HG03108 (cell line): Measurements from ENCODE around the gene PHLDA2.

Experiments used
- ATAC-seq: cut with Tn5 transposase; IDR thresholded peaks from one replicate; pipeline ENCODE4 v1.9.1; 2021; ENCODE audit warnings: moderate library complexity; ENCODE audit not compliant: unreplicated experiment

PHLDA2 gene

GRCh38 chr11:2929950-2930703 lies 907 bp upstream of the PHLDA2 start:
- peak; percentile 27 for ATAC-seq

DNA sequence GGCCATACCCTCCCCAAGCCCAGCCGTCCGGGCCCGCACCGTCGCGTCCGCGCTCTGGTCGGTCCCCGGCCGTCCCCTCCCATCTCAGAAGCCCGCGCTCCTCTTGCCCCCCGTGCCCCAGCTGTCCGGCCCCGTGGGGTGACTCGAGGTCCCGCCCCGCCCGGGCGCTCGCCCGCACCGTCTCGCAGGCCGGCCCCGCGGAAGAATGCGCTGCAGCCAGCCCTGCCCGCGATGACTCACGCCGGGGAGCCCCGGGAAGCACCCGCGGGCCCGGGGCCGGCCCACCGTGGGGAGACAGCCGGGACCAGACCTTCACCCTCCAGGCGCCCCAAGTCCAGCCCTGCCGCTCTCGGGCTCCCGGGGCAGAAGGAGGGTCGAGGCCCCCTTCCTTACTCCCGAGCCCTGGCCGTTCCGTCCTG lies 320 bp upstream of the PHLDA2 start:
- no peak for ATAC-seq

GRCh38 chr11:2927851-2928604 lies 1.2 kb downstream of the PHLDA2 start:
- no peak for ATAC-seq

DNA sequence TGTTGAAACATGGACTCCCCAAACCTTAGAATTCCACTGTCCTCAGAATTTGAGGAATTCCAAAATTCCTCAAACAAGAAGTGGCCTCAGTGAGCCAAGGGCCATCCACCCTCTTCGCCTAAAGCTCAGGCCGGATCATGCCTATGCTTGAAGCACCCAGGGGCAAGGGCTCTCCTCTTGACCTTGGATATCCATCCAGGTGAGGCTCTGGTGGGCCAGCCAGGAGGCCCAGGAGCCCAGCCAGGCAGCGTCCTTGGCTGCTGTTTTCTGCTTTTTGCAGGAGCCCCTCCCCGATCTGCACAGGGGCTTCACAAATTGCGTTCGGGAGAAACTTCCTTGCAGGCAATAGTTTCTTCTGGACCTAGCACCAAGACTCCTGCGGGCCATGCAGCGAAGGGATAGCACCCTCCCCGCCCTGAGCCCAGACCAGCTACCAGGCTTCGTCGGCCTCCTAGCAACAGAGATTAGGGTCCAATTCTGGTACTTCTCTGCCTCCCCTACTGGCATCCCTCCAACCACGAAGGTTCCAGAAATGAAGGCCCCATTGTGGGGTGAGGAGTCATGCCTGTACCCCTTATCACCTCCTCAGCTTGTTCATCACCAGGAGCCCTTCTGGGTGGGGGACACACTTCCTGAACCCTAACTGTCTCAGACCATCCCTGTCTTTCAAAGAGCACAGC lies 2.0 kb downstream of the PHLDA2 start:
- no peak for ATAC-seq

- ATAC-seq = no peak
These were observed 2.6 kb downstream of the PHLDA2 start for GRCh38 chr11:2926611-2927051.

GRCh38 chr11:2924821-2925675 lies 4.2 kb downstream of the PHLDA2 start:
- no peak for ATAC-seq

DNA sequence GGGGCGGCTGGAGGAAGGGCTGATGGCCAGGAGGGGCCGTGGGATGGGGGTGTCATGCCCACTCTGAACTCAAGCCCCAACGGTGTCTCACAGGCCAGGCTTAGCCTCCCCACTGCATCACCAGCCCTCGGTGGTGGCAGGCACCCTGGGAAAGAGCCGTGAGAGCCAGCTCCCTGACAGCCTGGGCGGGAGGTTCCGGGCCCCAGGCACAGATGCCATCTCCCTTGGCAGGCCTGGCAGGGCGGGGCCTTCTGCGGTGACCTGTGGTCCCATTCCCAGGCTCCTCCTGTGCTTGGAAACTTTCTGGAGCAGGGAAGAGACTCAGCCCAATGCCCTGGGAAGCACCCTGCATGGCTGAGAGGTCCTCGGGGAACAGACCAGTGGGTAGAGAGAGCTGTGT lies 4.8 kb downstream of the PHLDA2 start:
- ATAC-seq = no peak

DNA sequence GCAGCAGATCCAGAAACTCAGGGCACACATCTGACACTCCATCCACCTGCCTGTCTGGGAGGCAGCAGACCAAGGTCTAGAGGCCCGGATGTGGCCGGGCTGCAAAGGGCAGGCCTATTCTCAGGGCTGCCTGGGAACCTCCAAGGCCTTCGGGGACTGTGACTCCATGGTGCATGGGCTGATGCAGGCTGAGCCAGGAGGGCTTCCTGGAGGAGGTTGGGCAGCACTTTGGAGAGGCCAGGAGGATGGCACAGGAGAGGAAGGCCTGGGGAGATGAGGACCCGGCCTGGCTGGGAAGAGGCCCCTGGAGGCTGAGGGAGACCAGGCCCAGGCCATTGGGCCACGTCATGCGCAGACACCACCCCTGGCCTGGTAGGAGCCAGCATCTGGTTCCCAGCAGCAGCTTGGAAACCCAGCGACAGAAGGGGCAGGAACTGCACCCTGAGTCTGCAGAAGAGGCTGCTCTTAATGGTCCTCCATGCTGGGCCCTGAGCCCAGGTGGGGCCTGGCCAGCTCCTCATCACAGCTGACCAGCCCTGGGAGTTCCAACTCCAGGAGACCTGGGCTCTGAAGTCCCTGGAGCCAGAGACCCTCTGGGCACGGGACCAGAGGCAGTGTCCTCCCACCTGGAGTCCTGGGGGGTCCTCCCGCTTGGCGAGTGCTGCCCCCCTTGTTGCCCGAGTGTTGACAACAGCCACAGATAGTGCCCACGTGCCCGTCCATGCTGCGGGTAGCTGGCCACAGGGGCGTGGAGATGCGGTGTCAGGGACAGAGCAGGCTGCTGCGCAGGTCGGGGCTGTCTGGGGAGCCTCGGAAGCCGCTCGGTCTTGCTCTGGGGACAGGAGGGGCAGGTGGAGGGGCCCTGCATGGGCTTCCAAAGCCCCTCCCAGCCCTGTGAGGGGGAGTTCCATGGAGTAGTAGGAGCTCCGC lies 5.5 kb downstream of the PHLDA2 start:
- ATAC-seq = no peak

GRCh38 chr11:2922655-2923054 lies 6.6 kb downstream of the PHLDA2 start:
- ATAC-seq = no peak

DNA sequence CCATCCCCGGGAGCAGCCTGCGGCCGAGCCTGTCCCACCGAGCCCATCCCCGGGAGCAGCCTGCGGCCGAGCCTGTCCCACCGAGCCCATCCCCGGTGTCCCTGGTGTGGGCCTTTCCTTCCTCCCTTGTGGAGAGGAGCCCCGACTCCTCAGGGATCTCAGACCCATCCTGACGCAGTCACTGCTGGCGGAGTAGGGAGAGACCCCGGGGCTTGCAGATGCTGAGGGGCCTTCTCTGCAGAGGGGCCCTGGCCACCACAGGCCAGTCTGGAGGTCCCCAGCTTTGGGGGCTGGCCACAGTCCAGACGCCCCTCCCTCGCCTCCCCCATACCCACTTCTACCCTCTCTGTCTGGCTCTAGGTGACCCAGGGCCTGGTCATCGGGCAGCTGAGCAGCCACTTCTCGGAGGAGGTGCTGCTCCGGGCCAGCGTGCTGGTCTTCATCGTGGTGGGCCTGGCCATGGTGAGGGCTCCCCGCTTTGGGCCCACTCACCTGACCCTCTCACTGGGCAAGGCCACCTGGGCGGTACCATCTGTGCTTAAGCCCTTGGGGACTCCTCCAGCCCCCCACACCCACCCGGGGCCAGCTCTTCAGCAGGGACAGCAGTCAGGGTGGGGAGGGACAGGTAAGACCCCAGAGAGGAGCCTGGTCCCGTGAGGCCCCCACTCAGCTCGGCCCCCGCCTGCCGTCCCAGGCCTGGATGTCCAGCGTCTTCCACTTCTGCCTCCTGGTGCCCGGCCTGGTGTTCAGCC lies 7.3 kb downstream of the PHLDA2 start:
- no peak for ATAC-seq

- no peak for ATAC-seq
These were observed 8.0 kb downstream of the PHLDA2 start for GRCh38 chr11:2921261-2921660.

- no peak for ATAC-seq
These were observed 8.9 kb downstream of the PHLDA2 start for GRCh38 chr11:2920343-2920742.

DNA sequence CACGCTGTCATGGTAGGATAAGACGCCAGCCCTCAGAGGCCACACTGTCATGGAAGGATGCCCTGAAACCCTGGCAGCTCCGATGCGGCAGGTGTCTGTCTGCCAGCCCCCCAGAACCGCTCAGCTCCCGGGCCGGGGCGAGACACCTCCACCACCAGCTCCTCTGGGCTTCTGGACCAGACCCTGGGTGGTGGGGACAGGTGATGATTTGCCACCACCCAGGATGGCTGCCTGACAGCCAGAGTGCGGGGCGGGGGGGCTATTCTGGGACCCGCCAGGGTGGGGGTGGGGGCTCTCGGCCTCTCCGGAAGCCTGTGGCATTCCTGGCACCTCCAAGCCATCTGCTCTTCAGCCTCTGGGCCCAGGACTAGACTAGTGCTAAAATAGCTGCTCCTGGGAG lies 9.4 kb downstream of the PHLDA2 start:
- ATAC-seq = no peak

DNA sequence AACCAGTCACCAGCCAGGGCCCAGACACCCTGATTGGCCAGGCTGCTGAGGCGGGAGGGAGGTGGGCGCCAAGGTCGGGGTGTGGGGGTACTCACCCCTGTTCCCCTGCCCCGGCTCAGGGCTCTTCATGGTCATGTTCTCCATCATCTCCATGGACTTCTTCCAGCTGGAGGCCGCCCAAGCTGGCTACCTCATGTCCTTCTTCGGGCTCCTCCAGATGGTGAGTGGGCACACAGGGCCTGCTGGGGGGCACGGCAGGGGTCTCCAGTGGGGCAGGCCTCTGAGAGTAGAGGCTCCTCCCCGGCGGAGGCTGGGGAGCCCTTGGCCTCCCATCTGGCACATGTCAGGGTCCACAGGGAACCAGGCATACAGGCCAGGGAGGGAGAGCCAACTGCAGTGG lies 10.0 kb downstream of the PHLDA2 start:
- ATAC-seq = no peak

GRCh38 chr11:2917842-2918490 lies 11.3 kb downstream of the PHLDA2 start:
- ATAC-seq = no peak

DNA sequence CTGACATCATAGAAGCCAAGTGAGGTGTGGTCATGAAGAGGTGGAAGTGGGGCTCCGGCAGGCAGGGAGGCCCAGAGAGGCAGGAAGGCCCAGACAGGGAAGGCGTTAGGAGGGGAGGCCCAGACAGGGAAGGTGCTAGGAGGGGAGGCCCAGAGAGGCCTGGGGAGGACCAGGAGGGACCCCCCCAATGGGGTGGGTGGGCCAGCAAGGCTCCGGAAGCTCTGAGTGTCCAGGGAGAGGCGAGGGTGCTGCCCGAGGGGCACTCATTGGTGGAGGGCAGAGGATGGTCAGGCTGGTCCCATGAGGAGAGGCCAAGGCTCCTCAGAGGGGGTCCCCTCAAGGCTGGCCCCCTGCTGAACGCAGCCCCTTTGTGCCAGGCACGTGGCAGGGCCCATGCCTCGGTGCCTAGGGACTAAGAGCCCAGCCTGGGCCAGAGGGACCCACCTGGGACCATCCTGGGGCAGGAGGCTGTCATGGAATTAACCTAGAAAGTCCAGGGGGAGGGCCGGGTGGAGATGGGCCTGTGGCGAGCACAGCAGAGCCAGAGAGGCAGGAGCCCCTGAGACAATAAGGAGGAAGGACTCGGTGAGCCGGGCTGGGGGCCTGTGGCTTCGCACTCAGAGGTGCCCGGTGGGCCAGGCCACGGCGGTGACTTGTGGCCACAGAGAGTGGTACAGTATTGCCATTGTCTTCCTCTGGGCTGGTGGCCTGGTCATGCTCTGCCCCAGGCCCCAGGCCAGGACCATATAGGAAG lies 12.2 kb downstream of the PHLDA2 start:
- ATAC-seq = no peak

DNA sequence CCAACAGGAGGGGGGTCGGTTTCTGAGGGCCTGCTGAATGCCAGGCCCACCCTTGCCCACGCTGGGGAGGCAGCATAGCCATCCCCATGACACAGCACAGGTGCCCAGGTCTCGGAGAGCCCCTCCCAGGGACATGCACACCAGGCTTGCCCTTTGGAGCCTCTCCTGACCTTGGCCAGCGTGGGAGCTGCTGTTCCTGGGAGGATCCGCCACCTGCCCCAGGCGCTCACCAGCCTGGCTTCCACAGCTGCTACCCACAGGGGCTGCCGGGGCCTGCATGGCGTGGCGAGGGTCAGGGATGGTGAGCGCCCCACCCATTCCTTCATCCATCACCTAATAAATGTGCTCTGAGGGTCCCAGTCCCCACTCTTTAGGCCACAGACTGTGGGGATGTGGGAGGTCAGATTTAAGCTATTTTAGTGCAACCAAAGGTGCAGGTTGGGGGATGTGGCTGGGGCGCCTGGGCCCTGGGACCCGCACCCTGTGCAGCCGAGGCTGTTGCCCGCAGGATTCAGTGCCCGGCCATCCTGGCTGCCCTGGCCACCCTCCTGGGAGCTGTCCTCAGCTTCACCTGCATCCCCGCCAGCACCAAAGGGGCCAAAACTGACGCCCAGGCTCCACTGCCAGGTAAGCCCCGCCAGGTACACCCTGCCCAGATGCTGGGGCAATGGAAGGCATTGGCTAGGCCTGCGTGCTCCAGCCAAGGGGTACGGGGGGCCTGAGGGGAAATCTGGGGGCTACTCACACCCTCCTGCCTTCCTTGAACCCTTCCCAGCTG lies 12.9 kb downstream of the PHLDA2 start:
- ATAC-seq = no peak
